GM12892 (cell line): Measurements from ENCODE around the gene HSPA1L.

Source experiments
- POLR2A ChIP-seq: IDR thresholded peaks from 2 replicates; pipeline ENCODE4 v1.6.1; 2011; ENCODE audit warnings: low read depth, low read length, control low read depth
- POLR2AphosphoS5 ChIP-seq: IDR thresholded peaks from 2 replicates; pipeline ENCODE4 v1.6.1; 2011; ENCODE audit warnings: low read depth, low read length, control low read depth

GRCh38 chr6:31795616-31796298 lies 19.3 kb downstream of the HSPA1L start, which contains the start of gene VARS1:
- no peak; the same call in none of the 2 replicates for TF ChIP-seq POLR2AphosphoS5
- no peak; the same call in 1 of the 2 replicates for TF ChIP-seq POLR2A
